Endothelial cell (in vitro differentiated cells): ENCODE results near the gene GALNT2. TPM values are rescaled to one million over a fixed set of nuclear protein-coding genes. Genes with fewer than 3 reads are reported as not detected.

ENCODE experiments used
- DNase-seq: peaks from one replicate; pipeline ENCODE4 v3.0.0; 2021; ENCODE audit warnings: low spot score
- H3K27ac Mint-ChIP-seq: one replicate; pipeline ENCODE4 v1.8.0; 2021; ENCODE audit warnings: mixed read lengths, inconsistent platforms; ENCODE audit not compliant: unreplicated experiment
- H3K27me3 Mint-ChIP-seq: one replicate; pipeline ENCODE4 v1.8.0; 2021; ENCODE audit warnings: mild to moderate bottlenecking, moderate library complexity, mixed read lengths, inconsistent platforms; ENCODE audit not compliant: unreplicated experiment
- H3K36me3 Mint-ChIP-seq: one replicate; pipeline ENCODE4 v1.8.0; 2021; ENCODE audit warnings: mild to moderate bottlenecking, low read depth, mixed read lengths, inconsistent platforms; ENCODE audit not compliant: unreplicated experiment
- H3K4me1 Mint-ChIP-seq: one replicate; pipeline ENCODE4 v1.8.0; 2021; ENCODE audit warnings: mild to moderate bottlenecking, mixed read lengths, inconsistent platforms; ENCODE audit not compliant: unreplicated experiment
- H3K4me3 Mint-ChIP-seq: one replicate; pipeline ENCODE4 v1.8.0; 2021; ENCODE audit warnings: mild to moderate bottlenecking, mixed read lengths, inconsistent platforms; ENCODE audit not compliant: unreplicated experiment
- H3K9me3 Mint-ChIP-seq: one replicate; pipeline ENCODE4 v1.8.0; 2021; ENCODE audit warnings: mixed read lengths, inconsistent platforms; ENCODE audit not compliant: unreplicated experiment
- CTCF ChIP-seq: fragments of 200-600 bp; sonication (generic); IDR thresholded peaks from one replicate; pipeline ENCODE4 v1.5.0; 2021; ENCODE audit warnings: antibody characterized with exemption; ENCODE audit not compliant: unreplicated experiment
- total RNA-seq: library from RNA; stranded (reverse); fragmentation: NEBNext Ultra II Directional; extraction: Animal tissue kit (Norgen Biotek cat#: 25700); gene quantifications from one replicate; pipeline ENCODE4 v1.2.1, GENCODE V29; 2021; ENCODE audit not compliant: unreplicated experiment

Gene GALNT2
- total RNA-seq, 1 donor from 2014 or later: 74.8 TPM

- TF ChIP-seq CTCF: no peak
- Mint-ChIP-seq H3K36me3 (peaks cover 3% of the 10 kb centered on the region), H3K27me3 (peaks cover 9% of the 10 kb centered on the region), H3K27ac (no peak overlapping the region), H3K9me3 (no peaks in the 10 kb centered on the region), H3K4me3 (peak overlapping the region; percentile 91), H3K4me1 (peaks cover 13% of the 10 kb centered on the region)
- DNase-seq: peak; percentile 64
Observed at GRCh38 chr1:230067871-230068620, 1.0 kb downstream of the GALNT2 start.

DNA sequence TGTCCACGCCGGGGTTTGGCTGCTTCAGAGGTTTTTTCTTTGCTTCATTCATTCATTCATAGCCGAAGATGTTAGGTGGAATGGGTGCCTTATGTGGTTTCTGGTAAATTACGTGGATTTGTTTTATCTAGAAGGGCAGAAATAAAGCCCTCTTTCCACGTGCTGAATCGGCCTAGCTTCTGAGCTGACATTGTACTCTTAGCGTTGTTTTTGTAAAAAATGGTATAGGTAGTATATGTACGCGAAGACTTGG is 1.5 kb downstream of the GALNT2 start:
- no peak for TF ChIP-seq CTCF
- H3K4me1 Mint-ChIP-seq: peaks cover 13% of the 10 kb centered on the region
- H3K27me3 Mint-ChIP-seq: peaks cover 9% of the 10 kb centered on the region
- peaks cover 3% of the 10 kb centered on the region for H3K36me3 Mint-ChIP-seq
- peak overlapping the region; percentile 91 for H3K4me3 Mint-ChIP-seq
- H3K9me3 Mint-ChIP-seq: no peaks in the 10 kb centered on the region
- no peak overlapping the region for H3K27ac Mint-ChIP-seq
- DNase-seq: no peak

- DNase-seq: no peak
- Mint-ChIP-seq H3K27ac (peak overlapping the region; percentile 28), H3K4me3 (peak overlapping the region; percentile 91), H3K36me3 (peaks cover 3% of the 10 kb centered on the region), H3K4me1 (peaks cover 13% of the 10 kb centered on the region), H3K27me3 (peaks cover 9% of the 10 kb centered on the region), H3K9me3 (no peaks in the 10 kb centered on the region)
- TF ChIP-seq CTCF: no peak
Observed at GRCh38 chr1:230068952-230069684, 2.1 kb downstream of the GALNT2 start.

GRCh38 chr1:230069796-230070195 is 2.8 kb downstream of the GALNT2 start:
- Mint-ChIP-seq H3K27me3 (peaks cover 9% of the 10 kb centered on the region), H3K9me3 (no peaks in the 10 kb centered on the region), H3K4me3 (no peak overlapping the region), H3K36me3 (peaks cover 3% of the 10 kb centered on the region), H3K4me1 (peaks cover 13% of the 10 kb centered on the region), H3K27ac (no peak overlapping the region)
- TF ChIP-seq CTCF: no peak
- no peak for DNase-seq
